HG02759 (cell line): Measurements from ENCODE around the gene TBC1D19.
"Not testable (repeated sequence)": the region's sequence is repeated elsewhere in the genome, so short reads cannot be mapped to it uniquely, and the experiment has no call there.

Source experiments
- ATAC-seq: cut with Tn5 transposase; IDR thresholded peaks from one replicate; pipeline ENCODE4 v1.9.1; 2021; ENCODE audit warnings: mild to moderate bottlenecking, moderate library complexity; ENCODE audit not compliant: unreplicated experiment

Gene TBC1D19

GRCh38 chr4:26679040-26679695, 95.3 kb downstream of the TBC1D19 start:
- not testable (repeated sequence) for ATAC-seq

GRCh38 chr4:26682436-26682835, 98.6 kb downstream of the TBC1D19 start:
- ATAC-seq, result no peak

- ATAC-seq, result no peak
Measured at GRCh38 chr4:26685250-26685649, 101.4 kb downstream of the TBC1D19 start.

GRCh38 chr4:26687728-26688127, 103.8 kb downstream of the TBC1D19 start:
- ATAC-seq, result no peak

GRCh38 chr4:26690506-26690905, 106.6 kb downstream of the TBC1D19 start:
- no peak for ATAC-seq

- no peak for ATAC-seq
Measured at GRCh38 chr4:26692014-26692726, 108.3 kb downstream of the TBC1D19 start.

- ATAC-seq, result not testable (repeated sequence)
Measured at GRCh38 chr4:26694131-26694530, 110.2 kb downstream of the TBC1D19 start.

- no peak for ATAC-seq
Measured at GRCh38 chr4:26700110-26700509, 116.2 kb downstream of the TBC1D19 start.

- no peak for ATAC-seq
Measured at GRCh38 chr4:26701095-26701494, 117.2 kb downstream of the TBC1D19 start.

GRCh38 chr4:26701786-26702227, 117.9 kb downstream of the TBC1D19 start:
- no peak for ATAC-seq

GRCh38 chr4:26707342-26707741, 123.5 kb downstream of the TBC1D19 start:
- no peak for ATAC-seq

- ATAC-seq, result no peak
Measured at GRCh38 chr4:26709246-26709645, 125.4 kb downstream of the TBC1D19 start.

GRCh38 chr4:26713563-26714151, 129.8 kb downstream of the TBC1D19 start:
- no peak for ATAC-seq

- ATAC-seq, result no peak
Measured at GRCh38 chr4:26715636-26716242, 131.9 kb downstream of the TBC1D19 start.

- ATAC-seq, result no peak
Measured at GRCh38 chr4:26717332-26717731, 133.4 kb downstream of the TBC1D19 start.

GRCh38 chr4:26719954-26720552, 136.2 kb downstream of the TBC1D19 start:
- no peak for ATAC-seq

- ATAC-seq, result no peak
Measured at GRCh38 chr4:26721685-26722084, 137.8 kb downstream of the TBC1D19 start.

GRCh38 chr4:26723216-26723615, 139.3 kb downstream of the TBC1D19 start:
- ATAC-seq, result peak; percentile 93

GRCh38 chr4:26724534-26724933, 140.7 kb downstream of the TBC1D19 start:
- no peak for ATAC-seq

GRCh38 chr4:26726655-26727387, 142.9 kb downstream of the TBC1D19 start:
- ATAC-seq, result no peak

GRCh38 chr4:26727844-26728243, 144.0 kb downstream of the TBC1D19 start:
- ATAC-seq, result no peak
